Thyroid gland (tissue), 4 donors: ENCODE results near the gene SLITRK6.

Experiments
- POLR2A ChIP-seq, 2 donors: fragments of 450-650 bp; IDR thresholded peaks; one replicate each; pipeline ENCODE4 v1.6.1; 2017; ENCODE audit warnings: antibody characterized with exemption in 2 of 2, mild to moderate bottlenecking in 2 of 2, moderate library complexity in 1 of 2
- TF ChIP-seq, protein P1 (sequence below), 6 experiments: fragments of 200-600 bp in 3 of 6; fragments of 450-650 bp in 3 of 6; sonication (generic) in 3 of 6; IDR thresholded peaks; one replicate each; pipeline ENCODE4 v1.5.1; 2016 to 2019; ENCODE audit warnings: antibody characterized with exemption in 6 of 6, mild to moderate bottlenecking in 2 of 6, inconsistent platforms in 1 of 6, moderate library complexity in 1 of 6

DNA sequence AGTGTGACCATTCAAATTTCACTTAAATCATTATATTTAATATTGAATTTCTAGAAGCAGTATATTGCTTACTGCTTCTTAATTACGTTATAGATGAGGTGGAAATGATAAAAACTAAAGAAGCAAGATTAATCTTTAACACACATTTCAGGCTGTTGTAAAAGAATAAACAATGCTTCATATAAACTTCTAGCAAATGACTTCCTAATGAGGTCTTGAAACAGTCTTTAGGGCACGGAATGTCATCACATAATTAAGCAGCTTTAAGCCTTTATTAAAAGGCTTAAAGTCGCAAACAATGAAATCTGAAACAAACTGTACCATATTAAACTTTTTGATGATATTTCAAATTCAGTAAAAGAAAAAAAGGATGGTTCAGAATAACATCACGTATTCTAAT is 1.9 kb downstream of the SLITRK6 start:
- TF ChIP-seq, protein P1, sequence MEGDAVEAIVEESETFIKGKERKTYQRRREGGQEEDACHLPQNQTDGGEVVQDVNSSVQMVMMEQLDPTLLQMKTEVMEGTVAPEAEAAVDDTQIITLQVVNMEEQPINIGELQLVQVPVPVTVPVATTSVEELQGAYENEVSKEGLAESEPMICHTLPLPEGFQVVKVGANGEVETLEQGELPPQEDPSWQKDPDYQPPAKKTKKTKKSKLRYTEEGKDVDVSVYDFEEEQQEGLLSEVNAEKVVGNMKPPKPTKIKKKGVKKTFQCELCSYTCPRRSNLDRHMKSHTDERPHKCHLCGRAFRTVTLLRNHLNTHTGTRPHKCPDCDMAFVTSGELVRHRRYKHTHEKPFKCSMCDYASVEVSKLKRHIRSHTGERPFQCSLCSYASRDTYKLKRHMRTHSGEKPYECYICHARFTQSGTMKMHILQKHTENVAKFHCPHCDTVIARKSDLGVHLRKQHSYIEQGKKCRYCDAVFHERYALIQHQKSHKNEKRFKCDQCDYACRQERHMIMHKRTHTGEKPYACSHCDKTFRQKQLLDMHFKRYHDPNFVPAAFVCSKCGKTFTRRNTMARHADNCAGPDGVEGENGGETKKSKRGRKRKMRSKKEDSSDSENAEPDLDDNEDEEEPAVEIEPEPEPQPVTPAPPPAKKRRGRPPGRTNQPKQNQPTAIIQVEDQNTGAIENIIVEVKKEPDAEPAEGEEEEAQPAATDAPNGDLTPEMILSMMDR (IDR thresholded peaks at IDR 0.05), result no peak
- no peak for TF ChIP-seq POLR2A (IDR thresholded peaks at IDR 0.05)
